ENCODE data around the gene MCCC1. TPM values are rescaled to one million over a fixed set of nuclear protein-coding genes. Genes with fewer than 3 reads are reported as not detected.

MCCC1 gene
- total RNA-seq, 1 experiment from 2014 or later: 42.8 TPM

- Histone ChIP-seq H3K27me3 (replicated peaks; ENCODE audit: control insufficient read depth, insufficient read depth, low read length) (no peaks in the 10 kb centered on the region), H3K36me3 (ENCODE audit: control insufficient read depth, insufficient read depth, low read length) (peaks cover 1% of the 10 kb centered on the region; the same call in 1 of the 2 replicates), H3K4me3 (ENCODE audit: low read depth, low read length) (no peak overlapping the region), H3K9me3 (no peaks in the 10 kb centered on the region), H3K4me1 (no peaks in the 10 kb centered on the region)
- intact Hi-C loops (cut with micrococcal nuclease; ENCODE audit: unreplicated experiment): no loop called here
- no peaks in the 10 kb centered on the region for H3K4me1 Mint-ChIP-seq (ENCODE audit: low read depth, unreplicated experiment)
- no peak for DNase-seq
- ChIA-PET POLR2A (no interaction called here), CTCF (no interaction called here)
- no peak overlapping the region for H3K4me3 Mint-ChIP-seq (ENCODE audit: unreplicated experiment)
- H3K9me3 Mint-ChIP-seq (ENCODE audit: unreplicated experiment): no peaks in the 10 kb centered on the region
- H3K27me3 Mint-ChIP-seq (ENCODE audit: insufficient read depth, unreplicated experiment): no peaks in the 10 kb centered on the region
- no peak for TF ChIP-seq CTCF (IDR thresholded peaks at IDR 0.05; ENCODE audit: insufficient read depth in 1 of 2, low read depth in 1 of 2, low read length in 1 of 2, severe bottlenecking in 1 of 2, unreplicated experiment in 1 of 2)
- no peak overlapping the region for H3K27ac Mint-ChIP-seq (ENCODE audit: unreplicated experiment)
- H3K36me3 Mint-ChIP-seq (ENCODE audit: insufficient read depth, unreplicated experiment): peaks cover 56% of the 10 kb centered on the region
- BruUV-seq (replicated peaks): no TSS peak
Measured at GRCh38 chr3:183032880-183033555, 66.3 kb downstream of the MCCC1 start.

- Histone ChIP-seq H3K27me3 (replicated peaks; ENCODE audit: control insufficient read depth, insufficient read depth, low read length) (no peaks in the 10 kb centered on the region), H3K9me3 (no peaks in the 10 kb centered on the region), H3K4me1 (no peaks in the 10 kb centered on the region), H3K4me3 (ENCODE audit: low read depth, low read length) (no peak overlapping the region), H3K36me3 (ENCODE audit: control insufficient read depth, insufficient read depth, low read length) (no peaks in the 10 kb centered on the region)
- Mint-ChIP-seq H3K4me1 (ENCODE audit: low read depth, unreplicated experiment) (no peaks in the 10 kb centered on the region), H3K27me3 (ENCODE audit: insufficient read depth, unreplicated experiment) (no peaks in the 10 kb centered on the region), H3K27ac (ENCODE audit: unreplicated experiment) (no peak overlapping the region), H3K9me3 (ENCODE audit: unreplicated experiment) (no peaks in the 10 kb centered on the region), H3K36me3 (ENCODE audit: insufficient read depth, unreplicated experiment) (peaks cover 49% of the 10 kb centered on the region), H3K4me3 (ENCODE audit: unreplicated experiment) (no peak overlapping the region)
- BruUV-seq (replicated peaks): no TSS peak
- no peak for DNase-seq
- TF ChIP-seq CTCF (IDR thresholded peaks at IDR 0.05; ENCODE audit: insufficient read depth in 1 of 2, low read depth in 1 of 2, low read length in 1 of 2, severe bottlenecking in 1 of 2, unreplicated experiment in 1 of 2): no peak
- ChIA-PET POLR2A (no interaction called here), CTCF (no interaction called here)
- intact Hi-C loops (cut with micrococcal nuclease; ENCODE audit: unreplicated experiment): no loop called here
Measured at GRCh38 chr3:183031826-183032225, 67.5 kb downstream of the MCCC1 start.

- H3K27me3 Mint-ChIP-seq (ENCODE audit: insufficient read depth, unreplicated experiment): no peaks in the 10 kb centered on the region
- H3K36me3 ChIP-seq (ENCODE audit: control insufficient read depth, insufficient read depth, low read length): no peaks in the 10 kb centered on the region
- no peak overlapping the region for H3K4me3 ChIP-seq (ENCODE audit: low read depth, low read length)
- no TSS peak for BruUV-seq (replicated peaks)
- H3K36me3 Mint-ChIP-seq (ENCODE audit: insufficient read depth, unreplicated experiment): peaks cover 26% of the 10 kb centered on the region
- ChIA-PET CTCF (no interaction called here), POLR2A (no interaction called here)
- no peak for TF ChIP-seq CTCF (IDR thresholded peaks at IDR 0.05; ENCODE audit: insufficient read depth in 1 of 2, low read depth in 1 of 2, low read length in 1 of 2, severe bottlenecking in 1 of 2, unreplicated experiment in 1 of 2)
- DNase-seq: no peak
- H3K27me3 ChIP-seq (replicated peaks; ENCODE audit: control insufficient read depth, insufficient read depth, low read length): no peaks in the 10 kb centered on the region
- H3K27ac Mint-ChIP-seq (ENCODE audit: unreplicated experiment): no peak overlapping the region
- H3K9me3 ChIP-seq: no peaks in the 10 kb centered on the region
- H3K4me1 ChIP-seq: 0 out of 2 replicates have a peak, but pooled peaks cover 1% of the 10 kb centered on the region
- intact Hi-C loops (cut with micrococcal nuclease; ENCODE audit: unreplicated experiment): no loop called here
- peaks cover under 1% of the 10 kb centered on the region for H3K4me1 Mint-ChIP-seq (ENCODE audit: low read depth, unreplicated experiment)
- no peaks in the 10 kb centered on the region for H3K9me3 Mint-ChIP-seq (ENCODE audit: unreplicated experiment)
- H3K4me3 Mint-ChIP-seq (ENCODE audit: unreplicated experiment): no peak overlapping the region
Measured at GRCh38 chr3:183028416-183028815, 70.9 kb downstream of the MCCC1 start.

All from Caco-2 (cell line).